Measurements from ENCODE around the gene LAPTM4A.

LAPTM4A gene

GRCh38 chr2:19989667-19990415, 61.6 kb downstream of the LAPTM4A start, which contains the start of gene WDR35:
Gene WDR35, minus strand, starts transcription at chr2:19990105. Its CDS starts 90 bp downstream, at chr2:19990015.
- in situ Hi-C loops (cut with HindIII; ENCODE audit: low sequenced_read_pairs): no loop called here

GRCh38 chr2:19989342-19989666, 62.1 kb downstream of the LAPTM4A start:
- in situ Hi-C loops (cut with HindIII; ENCODE audit: low sequenced_read_pairs): no loop called here

- in situ Hi-C loops (cut with HindIII; ENCODE audit: low sequenced_read_pairs): no loop called here
These were observed 62.8 kb downstream of the LAPTM4A start for GRCh38 chr2:19988600-19988999.

- in situ Hi-C loops (cut with HindIII; ENCODE audit: low sequenced_read_pairs): no loop called here
These were observed 63.5 kb downstream of the LAPTM4A start for GRCh38 chr2:19987936-19988335.
